Activated T-cell treated with anti-CD3 and anti-CD28 coated beads, Interleukin-2, amount 50 U/mL, for 48 hours (primary cell): ENCODE data around the gene AP1S3.
"Not testable (repeated sequence)": the region's sequence is repeated elsewhere in the genome, so short reads cannot be mapped to it uniquely, and the experiment has no call there.

ENCODE experiments used
- DNase-seq, 2 experiments: peaks; one replicate each; pipeline ENCODE4 v3.0.0-alpha.2; 2020

The AP1S3 gene

GRCh38 chr2:223852281-223852795, 15.0 kb upstream of the AP1S3 start:
- no peak for DNase-seq

DNA sequence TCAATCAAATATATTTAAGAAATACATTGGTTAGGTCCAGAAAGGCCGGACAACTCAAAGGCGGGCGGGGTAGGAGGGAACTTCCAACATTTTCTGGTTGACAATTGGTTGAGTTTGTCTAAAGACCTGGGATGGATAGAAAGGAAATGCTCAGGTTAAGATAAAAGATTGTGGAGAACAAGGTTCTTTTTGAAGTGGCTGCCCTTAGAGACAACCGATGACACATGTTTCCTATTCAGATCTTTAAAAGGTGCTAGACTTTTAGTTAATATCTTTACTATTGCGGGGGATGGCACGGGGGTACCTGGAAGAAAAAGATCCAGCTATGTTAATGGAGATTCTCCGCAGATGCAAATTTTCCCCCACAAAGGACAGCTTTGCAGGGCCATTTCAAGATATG, 10.0 kb upstream of the AP1S3 start:
- DNase-seq, result no peak

DNA sequence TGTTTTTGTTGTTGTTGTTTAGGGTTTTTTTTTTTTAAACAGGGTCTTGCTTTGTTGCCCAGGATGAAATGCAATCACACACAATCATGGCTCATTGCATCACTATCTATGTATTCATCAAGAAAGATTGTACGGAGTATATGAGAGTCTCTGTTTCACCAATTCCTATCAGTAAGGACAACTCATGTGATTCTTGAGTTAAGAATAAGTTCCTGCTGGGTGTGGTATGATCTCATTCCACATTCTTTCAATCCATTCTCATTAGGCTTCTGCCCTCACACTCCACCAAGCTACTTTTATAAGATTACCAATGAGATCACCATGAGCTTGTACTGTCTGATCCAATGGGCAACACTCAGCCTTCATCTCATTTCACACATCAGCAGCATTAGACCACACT, 9.1 kb upstream of the AP1S3 start:
- no peak for DNase-seq

GRCh38 chr2:223841436-223842190, 4.2 kb upstream of the AP1S3 start:
- DNase-seq, result no peak

- no peak for DNase-seq
Observed at GRCh38 chr2:223835701-223836532, 1.5 kb downstream of the AP1S3 start.

DNA sequence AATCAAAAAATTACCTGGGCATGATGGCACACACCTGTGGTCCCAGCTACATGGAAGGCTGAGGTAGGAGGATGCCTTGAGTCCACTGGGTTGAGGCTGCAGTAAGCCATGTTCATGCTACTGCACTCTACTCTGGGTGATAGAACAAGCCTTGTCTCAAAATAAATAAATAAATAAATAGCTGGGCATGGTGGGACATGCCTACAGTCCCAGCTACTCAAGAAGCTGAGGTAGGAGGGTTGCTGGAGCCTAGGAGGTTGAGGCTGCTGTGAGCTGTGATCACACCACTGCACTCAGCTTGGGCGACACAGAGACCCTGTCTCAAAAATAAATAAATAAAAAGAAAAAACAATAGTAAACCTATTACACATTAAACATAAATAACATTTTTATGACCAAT, 3.0 kb downstream of the AP1S3 start:
- no peak for DNase-seq

DNA sequence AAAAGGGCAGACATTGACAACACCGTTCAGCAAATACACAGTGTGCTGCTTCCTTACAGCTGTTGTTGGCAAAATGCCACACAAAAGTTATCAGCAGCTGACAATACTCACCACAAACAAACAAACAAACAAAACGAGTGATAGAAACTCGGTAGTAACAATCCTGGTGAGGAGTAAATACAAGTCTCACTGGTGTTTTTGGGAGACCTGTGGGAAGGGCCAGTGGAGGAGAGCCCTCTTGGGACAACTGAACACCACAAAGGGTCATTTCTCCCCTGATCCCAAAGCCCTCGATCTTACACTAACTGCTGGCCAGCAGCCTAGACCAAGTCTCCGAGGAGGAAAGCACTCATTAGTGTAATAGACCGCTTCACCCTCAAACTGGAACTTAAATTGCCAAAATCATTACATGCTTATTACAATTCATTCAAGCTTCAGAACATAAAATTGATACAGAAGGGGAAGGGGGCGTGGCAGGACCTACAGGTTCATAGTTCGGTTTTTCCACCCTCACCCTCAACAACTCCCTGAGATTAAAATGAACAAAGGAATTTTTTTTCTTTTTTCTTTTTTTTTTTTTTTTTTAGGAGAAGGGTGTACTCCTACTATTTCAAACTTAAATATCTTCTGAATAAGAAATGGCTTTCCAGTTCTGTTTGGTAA, 5.0 kb downstream of the AP1S3 start:
- no peak for DNase-seq

GRCh38 chr2:223829128-223829527, 8.3 kb downstream of the AP1S3 start:
- DNase-seq, result no peak

- DNase-seq, result no peak
Observed at GRCh38 chr2:223828314-223828713, 9.1 kb downstream of the AP1S3 start.

DNA sequence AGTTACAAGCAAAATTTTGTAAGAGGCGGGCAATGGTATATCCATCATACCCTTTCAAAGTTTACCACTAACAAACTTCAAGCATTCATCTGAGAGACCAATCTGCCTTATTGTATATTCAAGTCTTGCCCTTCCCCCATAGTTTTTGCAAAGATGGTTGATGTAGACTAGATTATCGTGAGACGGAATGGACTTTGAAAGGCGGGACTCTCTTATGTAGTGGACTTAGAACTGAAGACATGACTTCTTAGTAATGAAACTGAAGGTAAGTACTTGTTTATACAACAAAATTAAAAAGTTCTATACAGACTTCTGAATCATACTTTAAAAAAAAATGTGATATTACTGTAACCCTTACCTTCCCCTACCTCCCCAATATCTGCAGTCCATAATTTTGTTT, 10.4 kb downstream of the AP1S3 start:
- no peak for DNase-seq

- no peak for DNase-seq
Observed at GRCh38 chr2:223824301-223824700, 13.1 kb downstream of the AP1S3 start.

GRCh38 chr2:223822818-223823217, 14.6 kb downstream of the AP1S3 start:
- DNase-seq, result no peak

DNA sequence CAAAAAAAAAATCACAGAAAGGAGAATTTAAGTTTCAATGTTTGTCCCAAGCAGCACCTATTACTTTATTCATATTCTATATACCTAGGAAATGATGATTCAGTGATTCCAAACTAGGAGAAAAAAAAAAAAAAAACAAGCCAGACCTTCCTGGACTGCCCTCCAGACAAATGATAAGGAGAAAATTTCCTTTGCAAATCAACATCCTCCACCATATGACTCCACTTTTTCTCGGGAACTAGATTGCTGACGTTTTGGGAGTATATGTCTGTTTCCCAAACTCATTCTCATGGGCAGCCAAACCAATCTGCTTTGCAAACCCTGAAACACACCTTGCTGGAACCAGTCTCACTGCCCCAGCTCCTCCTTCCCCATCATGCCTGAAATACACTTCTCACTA, 16.8 kb downstream of the AP1S3 start:
- no peak for DNase-seq

DNA sequence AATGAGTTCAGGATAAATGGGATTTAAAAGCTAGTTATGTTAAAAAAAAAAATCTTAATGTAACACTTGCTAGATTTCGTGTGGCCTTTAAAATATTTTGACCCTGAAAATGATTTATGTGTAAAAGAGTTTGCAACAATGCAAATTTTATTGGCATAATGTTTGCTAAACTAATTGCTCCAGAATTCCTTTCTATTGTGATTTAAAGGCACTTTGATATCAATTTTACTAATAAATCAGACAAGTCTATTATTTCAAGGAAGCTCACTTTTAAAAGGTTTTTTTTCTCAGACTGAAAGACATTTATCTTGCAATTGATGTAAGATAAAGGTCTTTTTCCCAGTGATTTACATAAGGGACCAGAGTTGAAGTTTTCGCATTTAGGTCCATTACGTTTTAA, 17.5 kb downstream of the AP1S3 start:
- DNase-seq, result no peak

DNA sequence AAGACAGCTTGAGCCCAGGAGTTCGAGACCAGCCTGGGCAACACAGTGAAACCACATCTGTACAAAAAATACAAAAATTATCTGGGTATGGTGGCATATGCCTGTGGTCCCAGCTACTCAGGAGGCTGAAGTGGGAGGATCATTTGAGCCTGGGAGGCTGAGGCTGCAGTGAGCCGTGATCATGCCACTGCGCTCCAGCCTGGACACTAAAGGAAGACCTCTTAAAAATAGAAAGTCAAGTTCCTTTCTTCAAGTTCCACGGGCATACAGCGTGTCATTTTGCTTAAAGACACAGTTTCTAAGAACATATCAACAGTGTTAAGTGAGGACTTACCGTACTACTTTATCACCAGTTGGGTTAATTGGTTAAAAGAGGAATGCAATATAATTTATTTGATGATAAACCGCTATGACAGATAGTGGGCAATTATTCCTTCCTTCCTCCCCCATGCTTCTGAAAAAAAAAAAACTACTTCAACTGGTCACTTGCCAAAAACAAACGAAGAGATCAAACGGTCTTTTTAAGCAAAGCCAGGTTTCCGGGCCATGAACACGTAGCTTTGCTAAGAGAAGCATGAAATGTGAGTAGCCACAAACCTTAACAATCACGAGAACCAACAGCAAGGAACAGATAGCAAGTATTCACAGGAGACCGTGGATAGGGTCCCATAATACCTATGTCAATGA, 21.4 kb downstream of the AP1S3 start:
- no peak for DNase-seq

DNA sequence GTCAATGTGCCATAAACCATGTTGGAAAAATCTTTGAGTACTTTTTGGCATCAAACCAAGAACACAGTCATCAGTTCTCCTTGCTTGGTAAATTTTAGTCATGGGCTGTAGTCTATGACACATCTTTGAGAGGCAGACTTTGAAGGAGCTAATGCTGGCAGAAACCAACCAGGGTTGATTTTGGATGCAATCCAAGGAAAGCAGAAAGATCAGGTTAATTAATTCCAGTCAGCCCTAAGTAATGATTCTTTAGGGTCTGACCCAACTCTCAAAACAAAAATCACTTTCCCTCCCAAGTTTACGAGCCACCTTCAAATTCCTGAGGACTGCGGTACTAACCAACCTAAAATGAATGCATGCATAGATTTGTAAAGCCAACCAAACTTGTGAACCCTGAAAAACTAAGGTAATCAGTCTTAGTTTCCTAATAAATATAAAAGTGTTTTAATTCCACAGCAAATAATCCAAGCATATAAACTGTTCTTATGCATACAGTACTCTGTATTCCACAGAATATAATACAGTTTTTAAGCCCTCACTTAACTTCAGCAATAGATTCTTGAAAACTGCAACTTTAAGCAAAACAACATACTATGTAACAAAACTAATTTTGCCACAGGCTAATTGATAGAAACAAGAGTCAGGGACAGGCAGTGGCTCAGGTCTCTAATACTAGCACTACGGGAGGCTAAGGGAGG, 22.0 kb downstream of the AP1S3 start:
- DNase-seq, result no peak

DNA sequence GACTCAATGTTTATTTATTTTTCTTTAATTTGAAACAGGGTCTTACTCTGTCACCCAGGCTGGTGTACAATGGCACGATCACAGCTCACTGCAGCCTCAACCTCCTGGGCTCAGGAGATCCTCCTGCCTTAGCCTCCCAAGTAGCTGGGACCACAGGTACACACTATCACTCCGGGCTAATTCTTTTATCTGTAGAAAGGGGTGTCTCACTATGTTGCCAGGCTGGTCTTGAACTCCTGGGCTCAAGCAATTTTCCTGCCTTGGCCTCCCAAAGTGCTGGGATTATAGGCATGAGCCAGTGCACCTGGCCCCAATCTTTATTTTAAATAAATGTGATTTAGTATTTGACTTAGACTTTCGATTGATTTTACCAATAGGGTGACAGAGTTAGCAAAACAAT, 22.6 kb downstream of the AP1S3 start:
- DNase-seq, result not testable (repeated sequence)

GRCh38 chr2:223813329-223813728, 24.1 kb downstream of the AP1S3 start:
- no peak for DNase-seq

DNA sequence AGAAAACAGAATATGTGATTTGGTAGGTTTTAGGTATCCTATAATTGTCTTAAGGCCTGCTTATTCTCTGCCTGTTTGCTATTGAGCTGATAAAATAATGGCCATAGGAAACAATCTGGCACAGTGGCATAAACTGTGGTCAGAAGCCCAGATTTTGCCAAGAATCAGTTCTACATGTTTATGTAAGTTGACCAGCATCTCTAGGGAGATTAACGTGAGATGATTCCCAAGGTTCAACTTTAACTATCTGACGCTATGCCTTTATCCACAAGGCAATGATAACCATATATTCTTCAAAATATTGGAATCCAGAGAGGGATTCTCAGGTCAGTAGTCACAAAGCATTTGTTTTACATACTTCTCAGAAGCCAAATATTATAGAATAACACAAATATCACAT, 25.6 kb downstream of the AP1S3 start:
- no peak for DNase-seq

- DNase-seq, result no peak
Observed at GRCh38 chr2:223805008-223805407, 32.4 kb downstream of the AP1S3 start.

DNA sequence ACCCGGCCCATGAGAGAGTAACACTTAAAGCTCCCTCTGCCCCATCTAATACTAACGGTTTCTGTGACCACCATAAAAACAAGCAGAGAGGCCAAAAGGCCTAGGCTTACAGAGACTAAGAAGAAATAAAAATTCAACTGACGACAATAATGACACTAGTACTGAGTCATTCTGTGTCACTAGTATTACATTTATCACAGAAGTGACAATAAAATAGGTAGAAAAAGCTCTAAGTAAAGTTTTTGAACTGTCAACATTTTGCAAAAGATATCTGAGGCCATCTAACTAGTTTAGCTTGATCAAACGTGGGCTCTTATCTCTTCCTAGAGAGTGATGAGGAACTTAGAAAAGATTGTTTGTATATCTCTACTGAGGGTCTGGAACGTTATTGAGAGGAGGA, 35.6 kb downstream of the AP1S3 start:
- DNase-seq, result no peak

DNA sequence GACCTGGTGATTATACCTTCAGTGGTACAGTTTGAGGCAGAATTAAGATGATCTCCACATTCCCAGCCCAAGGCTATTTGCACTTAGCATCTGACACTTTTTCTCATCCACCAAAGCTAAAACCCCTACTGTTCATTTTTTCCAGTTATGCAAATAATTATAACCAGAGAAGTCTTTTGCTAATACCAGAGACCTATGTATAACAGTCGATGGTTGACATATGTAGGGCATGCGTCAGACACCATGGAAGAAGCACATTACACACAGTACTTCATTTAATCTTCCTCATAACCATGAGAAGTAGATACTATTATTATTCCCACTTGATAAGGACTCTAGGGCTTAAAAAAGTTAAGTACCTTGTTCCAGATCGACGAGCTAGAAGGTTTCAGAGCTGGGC, 36.5 kb downstream of the AP1S3 start:
- no peak for DNase-seq
